ENCODE data around the gene CSNK1G1.
"Not testable (repeated sequence)": the region's sequence is repeated elsewhere in the genome, so short reads cannot be mapped to it uniquely, and the experiment has no call there.

Gene CSNK1G1

DNA sequence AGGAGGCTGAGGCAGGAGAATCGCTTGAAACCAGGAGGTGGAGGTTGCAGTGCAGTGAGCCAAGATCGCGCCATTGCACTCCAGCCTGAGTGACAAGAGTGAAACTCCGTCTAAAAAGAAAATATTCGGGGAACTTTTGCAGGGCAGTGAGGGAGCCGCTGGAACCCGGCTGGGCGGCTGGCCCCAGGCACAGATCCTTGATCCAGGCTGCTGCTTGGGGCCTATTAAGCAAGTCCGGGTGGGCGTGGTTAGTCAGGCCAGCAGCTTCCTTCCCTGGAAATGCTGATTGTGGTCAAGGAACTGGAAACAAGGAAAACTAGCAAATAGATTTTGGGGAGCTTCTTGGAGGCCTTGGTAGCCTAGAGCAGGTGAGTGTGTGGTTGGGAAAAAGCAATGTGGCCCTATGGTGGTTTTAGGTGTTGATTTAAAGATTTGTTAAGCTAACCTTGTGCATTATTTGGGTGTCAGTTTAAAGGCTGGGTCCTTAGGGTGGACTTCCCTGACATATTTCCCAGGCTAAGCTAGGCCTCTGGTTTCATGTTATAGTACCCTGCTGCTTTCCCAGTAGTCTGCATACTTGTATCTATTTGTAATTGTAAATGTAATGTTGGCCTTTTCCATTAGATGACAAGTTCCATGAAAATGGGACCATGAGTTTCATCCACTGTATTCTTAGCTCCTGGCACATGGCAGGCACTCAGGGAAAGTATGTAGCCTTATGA is 222.2 kb downstream of the CSNK1G1 start:
- no peak for DNase-seq (ENCODE audit: low read depth in 2 of 2)

DNA sequence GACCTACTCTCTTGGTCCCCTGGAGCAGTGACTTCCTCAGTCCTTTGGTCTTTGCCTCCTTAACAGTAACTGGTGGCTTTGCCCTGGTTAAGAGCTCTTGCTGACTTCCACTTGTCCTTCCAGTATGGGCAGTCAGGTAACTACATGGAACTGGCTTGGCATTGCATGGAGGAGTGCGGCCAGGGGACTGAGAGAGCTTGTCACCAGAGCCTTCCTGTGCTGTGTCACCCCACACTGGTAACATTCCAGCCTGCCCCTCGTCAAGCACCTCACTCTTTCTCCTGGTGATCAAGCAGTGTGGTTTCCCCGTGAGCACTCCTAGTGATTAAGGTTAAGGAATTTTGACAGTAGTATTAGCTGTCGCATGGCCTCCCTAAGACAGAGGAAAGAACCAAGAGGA is 223.8 kb downstream of the CSNK1G1 start:
- no peak for DNase-seq (ENCODE audit: low read depth in 2 of 2)

DNA sequence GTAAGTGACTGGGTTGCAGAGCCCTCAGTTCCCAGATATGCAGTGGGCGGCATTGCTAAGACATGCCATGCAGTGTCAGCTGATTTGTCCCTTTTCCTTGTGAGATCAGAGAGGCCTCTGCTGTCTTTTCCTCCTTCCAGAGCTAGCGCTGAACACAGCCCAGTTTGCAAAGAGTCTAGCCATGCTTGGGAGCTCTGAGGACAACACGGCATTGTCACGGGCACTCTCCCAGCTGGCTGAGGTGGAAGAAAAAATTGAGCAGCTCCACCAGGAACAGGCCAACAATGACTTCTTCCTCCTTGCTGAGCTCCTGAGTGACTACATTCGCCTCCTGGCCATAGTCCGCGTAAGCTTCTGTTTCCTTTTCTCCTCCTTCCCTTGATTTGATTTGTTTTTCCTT is 224.4 kb downstream of the CSNK1G1 start:
- no peak for DNase-seq (ENCODE audit: low read depth in 2 of 2)

DNA sequence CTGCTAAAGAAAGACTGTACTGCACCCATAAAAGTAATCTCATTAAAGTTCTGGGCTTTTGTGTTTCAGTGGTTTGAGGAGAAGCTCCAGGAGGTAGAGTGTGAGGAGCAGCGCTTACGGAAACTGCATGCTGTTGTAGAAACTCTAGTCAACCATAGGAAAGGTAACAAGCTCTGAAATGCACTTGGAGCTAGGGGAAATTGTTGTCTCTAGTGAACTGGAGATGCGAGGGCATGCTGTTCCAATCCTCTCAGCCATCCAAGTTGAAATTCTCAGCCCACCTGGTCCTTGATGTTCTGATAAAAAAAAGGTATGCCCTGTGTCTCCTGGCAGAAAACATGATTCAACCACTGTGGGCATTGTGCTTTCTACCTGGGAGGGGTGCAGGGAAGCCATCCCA is 225.8 kb downstream of the CSNK1G1 start:
- no peak for DNase-seq (ENCODE audit: low read depth in 2 of 2)

DNA sequence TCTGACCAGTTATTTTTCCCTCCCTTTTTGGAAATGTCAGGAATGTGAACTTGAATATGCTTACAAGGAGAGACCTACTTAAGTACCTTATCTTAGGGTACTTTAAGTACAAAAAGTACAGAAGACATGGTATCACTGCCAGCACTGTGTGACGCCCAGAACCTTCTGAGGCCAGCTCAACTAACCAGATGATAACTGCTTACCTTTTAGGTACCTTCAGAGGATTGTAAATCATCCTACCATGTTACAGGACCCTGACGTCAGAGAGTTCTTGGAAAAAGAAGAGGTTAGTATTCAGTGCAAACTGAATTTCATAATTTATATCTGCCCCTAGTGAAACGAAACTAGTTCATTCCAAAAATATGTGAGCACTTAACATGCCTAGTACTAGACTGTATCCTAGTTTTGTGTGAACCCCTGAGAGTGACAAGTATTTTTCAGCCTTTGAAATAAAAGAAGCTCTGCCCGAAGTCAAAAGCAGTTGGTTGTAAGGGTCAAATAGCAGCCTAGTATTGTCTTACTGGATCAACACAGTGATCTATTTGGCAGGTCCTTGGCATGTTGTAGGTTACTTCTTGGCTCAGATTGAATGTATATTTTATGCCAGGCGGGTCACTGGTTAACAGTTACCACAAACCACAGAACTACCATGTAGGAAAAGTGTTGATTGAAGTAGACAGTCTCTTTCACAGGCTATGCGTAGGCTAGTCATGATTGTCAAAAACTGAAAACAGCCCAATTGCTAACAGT is 228.3 kb downstream of the CSNK1G1 start:
- no peak for DNase-seq (ENCODE audit: low read depth in 2 of 2)

DNA sequence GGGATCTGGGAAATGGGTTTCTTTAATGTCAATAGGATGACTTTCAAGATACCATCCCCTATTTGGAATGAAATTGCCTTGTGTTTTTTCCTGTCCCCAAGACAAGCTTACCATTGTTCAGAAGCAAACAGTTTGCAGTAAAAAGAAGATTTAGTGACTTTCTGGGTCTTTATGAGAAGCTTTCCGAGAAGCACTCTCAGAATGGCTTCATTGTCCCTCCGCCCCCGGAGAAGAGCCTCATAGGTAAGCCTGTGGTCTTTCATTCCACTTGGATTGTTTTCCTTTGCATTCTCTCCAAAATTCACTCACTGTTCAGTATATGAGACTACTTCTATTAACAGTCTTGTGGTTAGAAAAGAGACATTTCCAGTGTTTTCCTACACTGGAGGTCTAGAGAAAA is 230.0 kb downstream of the CSNK1G1 start:
- no peak for DNase-seq (ENCODE audit: low read depth in 2 of 2)

DNA sequence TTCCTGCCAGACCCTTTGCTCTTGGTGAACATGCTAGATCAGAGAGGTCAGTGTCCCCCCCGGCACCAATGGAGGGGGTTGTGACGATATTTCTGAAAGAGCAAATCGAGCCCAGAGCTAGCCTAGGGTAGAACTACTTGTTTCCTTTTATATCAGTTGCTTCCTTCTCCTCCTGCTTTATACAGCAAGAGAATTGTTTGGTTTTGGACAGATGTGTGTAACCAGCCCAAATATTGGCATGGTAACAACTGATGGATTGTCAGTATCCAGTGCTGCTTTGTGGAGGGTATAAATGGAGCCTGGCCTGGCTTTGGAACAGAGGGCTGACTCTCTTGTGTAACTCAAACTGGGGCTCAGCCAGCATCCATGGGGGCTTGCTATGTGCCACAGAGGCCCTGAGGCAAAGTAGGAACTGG is 233.0 kb downstream of the CSNK1G1 start:
- DNase-seq (ENCODE audit: low read depth in 2 of 2), result no peak

DNA sequence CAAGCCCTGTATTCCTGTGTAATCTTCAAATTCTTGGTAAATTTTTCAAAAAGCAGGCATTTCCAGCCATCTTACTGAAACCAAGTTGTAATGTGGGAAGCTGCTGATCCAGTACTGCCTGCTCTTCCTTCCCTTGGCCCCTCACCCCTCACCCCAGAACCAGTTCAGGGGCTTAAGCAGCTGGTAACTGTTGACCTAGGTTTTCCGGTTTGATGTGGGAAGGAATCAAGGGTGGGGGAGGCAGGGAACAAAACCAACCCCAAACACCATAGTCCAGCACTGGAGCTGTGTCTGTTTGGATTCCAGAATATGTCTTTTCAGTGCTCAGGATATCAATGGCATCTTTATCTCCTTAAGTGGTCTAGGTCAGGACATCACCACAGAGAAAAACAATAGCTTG is 233.5 kb downstream of the CSNK1G1 start:
- DNase-seq (ENCODE audit: low read depth in 2 of 2), result no peak

DNA sequence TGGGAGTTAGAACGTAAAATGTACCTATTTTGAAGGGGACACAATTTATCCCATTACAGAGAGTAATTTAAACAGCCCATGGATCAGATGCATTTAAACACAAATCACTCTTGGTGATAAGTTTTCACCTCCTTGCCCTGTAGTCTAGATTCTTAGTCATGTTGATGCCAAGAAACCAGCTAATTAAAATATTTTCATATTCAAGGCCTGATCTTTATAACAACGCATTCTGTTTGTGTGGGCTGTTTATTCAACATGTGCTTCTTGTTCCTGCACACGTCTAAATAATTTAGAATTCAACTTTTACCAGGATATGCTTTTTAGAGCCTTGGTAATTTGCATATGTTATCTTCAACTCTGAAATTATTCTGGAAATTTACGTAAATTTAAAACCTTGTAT is 234.4 kb downstream of the CSNK1G1 start:
- DNase-seq (ENCODE audit: low read depth in 2 of 2), result no peak

DNA sequence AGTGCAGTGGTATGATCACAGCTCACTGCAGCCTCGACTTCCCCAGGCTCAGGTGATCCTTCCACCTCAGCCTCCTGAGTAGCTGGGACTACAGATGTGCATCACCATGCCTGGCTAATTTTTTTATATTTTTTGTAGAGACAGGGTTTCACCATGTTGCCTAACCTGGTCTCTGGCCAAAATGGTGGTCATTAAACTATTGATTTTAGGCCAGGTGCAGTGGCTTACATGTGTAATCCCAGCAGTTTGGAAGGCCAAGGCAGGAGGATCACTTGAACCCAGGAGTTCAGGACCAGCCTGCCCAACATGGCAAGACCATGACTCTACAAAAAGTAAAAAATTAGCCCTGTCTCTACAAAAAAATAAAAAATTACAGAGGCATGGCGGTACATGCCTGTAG is 235.7 kb downstream of the CSNK1G1 start:
- not testable (repeated sequence) for DNase-seq (ENCODE audit: low read depth in 2 of 2)

DNA sequence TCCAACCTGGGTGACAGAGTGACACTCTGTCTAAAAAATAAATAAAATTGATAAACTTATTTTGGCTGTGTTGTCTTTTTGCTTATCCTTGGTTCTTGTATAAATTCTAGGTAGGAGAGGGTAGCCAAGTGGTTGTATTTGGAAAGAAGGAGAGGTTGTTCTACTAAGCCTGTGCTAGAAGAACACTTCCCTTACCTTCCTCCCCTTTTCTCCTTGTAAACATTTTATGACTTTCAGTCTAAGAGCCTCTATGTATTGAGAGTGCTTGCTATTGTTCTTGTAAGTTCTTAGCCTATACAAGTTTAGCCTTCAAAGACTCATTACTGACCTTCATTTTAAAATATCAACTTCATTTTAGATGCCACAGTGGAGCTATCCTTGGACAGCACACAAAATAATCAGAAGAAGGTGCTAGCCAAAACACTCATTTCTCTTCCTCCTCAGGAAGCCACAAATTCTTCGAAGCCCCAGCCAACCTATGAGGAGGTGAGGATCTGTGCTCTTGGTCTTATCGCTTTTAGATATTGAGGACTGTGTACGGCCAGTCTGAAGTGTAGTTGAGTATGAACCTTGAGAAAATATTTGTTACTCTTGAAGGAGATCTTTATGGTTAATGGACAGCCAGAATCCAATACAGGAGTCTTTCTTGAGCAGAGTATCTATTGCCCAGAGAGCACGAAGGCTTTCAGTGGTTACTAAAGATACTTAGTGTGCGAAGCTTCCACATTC is 238.1 kb downstream of the CSNK1G1 start:
- DNase-seq (ENCODE audit: low read depth in 2 of 2), result no peak
